Measurements from ENCODE around the gene MCF2L. TPM values are rescaled to one million over a fixed set of nuclear protein-coding genes. Genes with fewer than 3 reads are reported as not detected.

Gene MCF2L
- polyA plus RNA-seq, 2 donors = 10.9 to 19.4 TPM

GRCh38 chr13:113080901-113081521, 112.0 kb downstream of the MCF2L start:
- peaks cover 0 to 2% of the 10 kb centered on the region in 2 donors for H3K4me1 ChIP-seq (ENCODE audit: control insufficient read depth in 2 of 2, insufficient read depth in 2 of 2, low read length in 1 of 2)
- 81 to 88% methylated on average over 19 to 25 of the region's 25 CpGs for WGBS, 2 donors

DNA sequence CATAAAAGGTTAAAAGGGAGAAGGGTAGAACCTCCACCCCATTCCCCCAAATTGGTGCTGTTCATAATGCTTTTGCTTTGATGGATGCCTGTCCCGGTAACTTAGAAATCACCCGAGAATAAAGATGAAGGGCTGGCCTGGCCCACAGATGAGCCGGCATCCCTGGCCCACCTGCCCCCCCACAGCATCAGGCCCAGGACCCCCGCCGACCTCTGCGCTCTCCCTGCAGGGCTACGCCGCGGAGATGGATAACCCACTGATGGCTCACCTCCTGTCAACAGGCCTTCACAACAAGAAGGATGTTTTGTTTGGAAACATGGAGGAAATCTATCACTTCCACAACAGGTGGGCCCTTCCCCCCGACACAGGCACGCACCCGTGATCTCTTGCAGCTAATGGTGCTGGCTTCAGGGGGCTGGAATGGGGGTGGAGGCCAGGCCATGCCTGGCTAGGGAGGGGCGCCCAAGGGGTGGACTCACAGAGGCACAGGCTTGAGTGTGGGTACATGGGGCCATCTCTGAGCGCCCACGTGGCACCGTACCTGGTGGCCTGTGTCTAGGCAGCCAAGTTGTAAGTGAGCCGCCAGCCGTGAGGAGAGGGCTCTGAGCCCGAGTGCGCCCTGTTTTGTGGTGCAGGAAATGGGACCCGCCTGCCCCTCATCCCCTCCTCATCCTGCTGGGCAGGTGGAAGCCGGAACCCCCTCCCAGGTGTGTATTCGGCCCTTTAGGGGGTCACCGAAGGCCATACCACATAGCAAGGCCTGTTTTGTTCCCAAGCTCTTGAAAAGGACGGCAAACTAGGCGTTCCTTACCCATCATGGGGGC, 113.4 kb downstream of the MCF2L start:
- Histone ChIP-seq H3K27me3 (ENCODE audit: control insufficient read depth in 1 of 2, insufficient read depth in 2 of 2, low read length in 2 of 2) (no peaks in the 10 kb centered on the region), H3K9me3 (ENCODE audit: control insufficient read depth in 2 of 2, insufficient read depth in 1 of 2, low read depth in 1 of 2, low read length in 1 of 2) (no peaks in the 10 kb centered on the region), H3K4me3 (ENCODE audit: low read depth in 1 of 2, low read length in 2 of 2) (no peak overlapping the region), H3K36me3 (ENCODE audit: control insufficient read depth in 2 of 2, insufficient read depth in 2 of 2, low read length in 1 of 2) (peaks cover 0 to 19% of the 10 kb centered on the region in 2 donors), H3K27ac (ENCODE audit: low read depth in 2 of 2, low read length in 1 of 2) (no peak overlapping the region), H3K4me1 (ENCODE audit: control insufficient read depth in 2 of 2, insufficient read depth in 2 of 2, low read length in 1 of 2) (peaks cover 0 to 2% of the 10 kb centered on the region in 2 donors)
- WGBS, 2 donors = 82 to 86% methylated on average over 26 of the region's 26 CpGs

More at GRCh38 chr13:113080901-113081521, 112.0 kb downstream of the MCF2L start:
- Histone ChIP-seq H3K9me3 (ENCODE audit: control insufficient read depth in 2 of 2, insufficient read depth in 1 of 2, low read depth in 1 of 2, low read length in 1 of 2) (no peaks in the 10 kb centered on the region), H3K27ac (ENCODE audit: low read depth in 2 of 2, low read length in 1 of 2) (no peak overlapping the region), H3K27me3 (ENCODE audit: control insufficient read depth in 1 of 2, insufficient read depth in 2 of 2, low read length in 2 of 2) (no peaks in the 10 kb centered on the region), H3K36me3 (ENCODE audit: control insufficient read depth in 2 of 2, insufficient read depth in 2 of 2, low read length in 1 of 2) (peaks cover 0 to 24% of the 10 kb centered on the region in 2 donors), H3K4me3 (ENCODE audit: low read depth in 1 of 2, low read length in 2 of 2) (no peak overlapping the region)

DNA sequence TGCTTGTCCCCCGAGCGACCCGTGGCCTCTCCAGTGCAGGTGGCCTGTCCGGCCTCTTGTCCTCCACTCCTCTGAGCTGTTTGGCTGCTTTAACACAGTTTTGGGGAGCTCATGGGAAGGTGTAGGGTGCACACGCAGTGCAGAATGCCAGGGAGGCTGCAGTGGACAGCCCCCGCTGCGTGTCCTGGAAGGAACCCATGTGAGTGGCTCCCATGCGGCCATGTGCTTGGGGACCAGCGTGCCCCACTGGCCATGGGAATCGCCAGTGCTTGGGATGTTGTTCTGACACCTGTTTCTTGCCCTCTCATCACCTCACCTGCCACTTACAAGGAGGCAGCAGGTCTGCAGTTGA, 114.0 kb downstream of the MCF2L start:
- no peaks in the 10 kb centered on the region for H3K9me3 ChIP-seq (ENCODE audit: control insufficient read depth in 2 of 2, insufficient read depth in 1 of 2, low read depth in 1 of 2, low read length in 1 of 2)
- H3K4me3 ChIP-seq (ENCODE audit: low read depth in 1 of 2, low read length in 2 of 2) = no peak overlapping the region
- peaks cover 0 to 2% of the 10 kb centered on the region in 2 donors for H3K4me1 ChIP-seq (ENCODE audit: control insufficient read depth in 2 of 2, insufficient read depth in 2 of 2, low read length in 1 of 2)
- no peaks in the 10 kb centered on the region for H3K27me3 ChIP-seq (ENCODE audit: control insufficient read depth in 1 of 2, insufficient read depth in 2 of 2, low read length in 2 of 2)
- peaks cover 0 to 22% of the 10 kb centered on the region in 2 donors for H3K36me3 ChIP-seq (ENCODE audit: control insufficient read depth in 2 of 2, insufficient read depth in 2 of 2, low read length in 1 of 2)
- H3K27ac ChIP-seq (ENCODE audit: low read depth in 2 of 2, low read length in 1 of 2) = no peak overlapping the region
- 85 to 88% methylated on average over 10 of the region's 10 CpGs for WGBS, 2 donors

DNA sequence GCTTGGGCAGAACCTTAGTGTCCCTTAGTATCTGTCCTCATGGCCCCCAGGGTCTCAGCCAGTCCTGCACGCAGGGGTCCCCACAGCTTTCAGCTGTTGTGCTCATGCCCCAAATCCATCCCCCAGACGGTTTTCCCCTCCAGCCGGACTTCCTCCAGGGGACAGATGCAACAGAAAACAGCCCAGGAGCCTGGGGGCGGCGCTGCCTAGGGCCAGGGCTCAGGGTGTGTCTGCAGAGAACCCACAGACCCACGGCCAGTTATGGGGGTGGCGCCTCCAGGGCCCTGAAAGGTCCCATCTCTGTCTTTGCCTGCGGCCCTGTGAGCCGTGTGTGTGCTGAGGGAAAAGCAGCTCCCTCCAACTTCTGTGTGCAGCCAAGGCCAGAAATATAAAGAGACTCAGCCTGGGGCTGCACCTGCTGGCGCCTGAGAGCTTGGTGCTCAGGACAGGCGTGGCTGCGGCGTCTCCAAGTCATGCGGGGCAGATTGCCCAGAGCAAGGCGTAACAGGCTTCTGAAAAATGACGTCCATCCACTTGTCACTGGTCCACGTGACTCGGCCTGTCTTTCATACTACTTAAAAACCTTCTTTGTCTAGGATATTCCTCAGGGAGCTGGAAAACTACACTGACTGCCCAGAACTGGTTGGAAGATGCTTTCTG, 114.5 kb downstream of the MCF2L start:
- Histone ChIP-seq H3K4me3 (ENCODE audit: low read depth in 1 of 2, low read length in 2 of 2) (no peak overlapping the region), H3K9me3 (ENCODE audit: control insufficient read depth in 2 of 2, insufficient read depth in 1 of 2, low read depth in 1 of 2, low read length in 1 of 2) (no peaks in the 10 kb centered on the region), H3K27ac (ENCODE audit: low read depth in 2 of 2, low read length in 1 of 2) (no peak overlapping the region), H3K4me1 (ENCODE audit: control insufficient read depth in 2 of 2, insufficient read depth in 2 of 2, low read length in 1 of 2) (peaks cover 0 to 2% of the 10 kb centered on the region in 2 donors), H3K27me3 (ENCODE audit: control insufficient read depth in 1 of 2, insufficient read depth in 2 of 2, low read length in 2 of 2) (no peaks in the 10 kb centered on the region), H3K36me3 (ENCODE audit: control insufficient read depth in 2 of 2, insufficient read depth in 2 of 2, low read length in 1 of 2) (peaks cover 0 to 22% of the 10 kb centered on the region in 2 donors)
- 46 to 50% methylated on average over 18 of the region's 18 CpGs for WGBS, 2 donors

DNA sequence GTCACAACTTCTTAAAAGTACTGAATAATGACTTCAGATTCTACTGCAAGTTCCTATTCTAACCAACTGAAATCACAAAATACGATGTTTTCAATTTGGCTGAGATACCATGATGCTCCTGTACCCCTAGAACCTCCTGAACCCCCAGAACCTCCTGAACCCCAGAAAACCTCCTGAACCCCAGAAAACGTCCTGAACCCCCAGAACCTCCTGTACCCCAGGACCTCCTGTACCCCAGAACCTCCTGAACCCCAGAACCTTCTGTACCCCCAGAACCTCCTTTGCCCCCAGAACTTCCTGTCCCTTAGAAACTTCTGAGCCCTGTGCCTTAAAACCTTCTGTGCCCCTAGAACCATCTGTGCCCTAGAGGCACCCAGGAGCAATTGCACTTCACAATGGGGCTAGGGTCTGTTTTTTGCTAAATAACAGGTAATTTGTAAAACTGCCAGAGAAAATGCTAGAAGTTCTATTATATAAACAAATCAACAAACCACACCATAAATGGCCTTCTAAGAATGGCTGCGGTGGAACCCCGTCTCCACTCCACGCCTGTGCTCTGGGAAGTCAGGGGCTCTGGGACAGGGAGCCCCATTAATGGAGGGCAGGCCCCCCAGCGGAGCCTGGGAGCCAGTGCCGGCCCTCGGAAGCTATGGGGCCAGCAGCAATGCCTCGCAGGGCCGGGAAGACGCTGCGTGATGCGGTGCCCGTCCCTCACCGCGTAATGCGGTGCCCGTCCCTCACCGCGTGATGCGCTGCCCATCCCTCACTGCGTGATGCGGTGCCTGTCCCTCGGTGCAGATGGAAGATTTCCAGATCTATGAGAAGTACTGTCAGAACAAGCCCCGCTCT, 115.3 kb downstream of the MCF2L start:
- Histone ChIP-seq H3K27ac (ENCODE audit: low read depth in 2 of 2, low read length in 1 of 2) (no peak overlapping the region), H3K27me3 (ENCODE audit: control insufficient read depth in 1 of 2, insufficient read depth in 2 of 2, low read length in 2 of 2) (no peaks in the 10 kb centered on the region), H3K4me3 (ENCODE audit: low read depth in 1 of 2, low read length in 2 of 2) (no peak overlapping the region), H3K9me3 (ENCODE audit: control insufficient read depth in 2 of 2, insufficient read depth in 1 of 2, low read depth in 1 of 2, low read length in 1 of 2) (no peaks in the 10 kb centered on the region), H3K36me3 (ENCODE audit: control insufficient read depth in 2 of 2, insufficient read depth in 2 of 2, low read length in 1 of 2) (peaks cover 0 to 19% of the 10 kb centered on the region in 2 donors), H3K4me1 (ENCODE audit: control insufficient read depth in 2 of 2, insufficient read depth in 2 of 2, low read length in 1 of 2) (peaks cover 0 to 2% of the 10 kb centered on the region in 2 donors)
- WGBS, 2 donors = 94 to 95% methylated on average over 25 of the region's 25 CpGs

DNA sequence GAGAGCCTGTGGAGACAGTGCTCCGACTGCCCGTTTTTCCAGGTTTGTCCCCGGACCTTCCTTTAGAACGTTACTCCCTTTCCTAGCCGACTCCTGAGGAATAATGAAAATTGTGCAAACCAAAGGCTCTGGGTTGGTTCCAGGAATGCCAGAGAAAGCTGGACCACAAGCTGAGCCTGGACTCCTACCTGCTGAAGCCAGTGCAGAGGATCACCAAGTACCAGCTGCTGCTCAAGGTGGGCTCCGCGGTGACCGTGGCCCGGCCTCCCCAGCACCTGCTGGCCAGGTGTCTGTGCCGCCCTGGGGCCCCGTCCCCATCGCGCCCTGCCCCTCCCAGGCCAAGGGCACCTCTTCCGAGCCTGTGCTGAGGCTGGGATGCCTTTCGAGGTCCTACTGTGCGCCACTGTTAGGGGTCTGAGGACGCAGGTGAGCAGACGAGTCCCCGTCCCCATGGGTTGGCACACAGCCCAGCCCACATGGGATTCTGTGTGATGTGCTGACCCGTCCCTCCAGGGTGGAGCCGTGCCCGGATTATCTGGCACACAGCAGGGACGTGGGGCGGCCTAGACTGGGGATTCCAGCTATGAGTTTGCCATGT, 116.0 kb downstream of the MCF2L start:
- Histone ChIP-seq H3K4me3 (ENCODE audit: low read depth in 1 of 2, low read length in 2 of 2) (no peak overlapping the region), H3K27me3 (ENCODE audit: control insufficient read depth in 1 of 2, insufficient read depth in 2 of 2, low read length in 2 of 2) (no peaks in the 10 kb centered on the region), H3K4me1 (ENCODE audit: control insufficient read depth in 2 of 2, insufficient read depth in 2 of 2, low read length in 1 of 2) (peaks cover 0 to 2% of the 10 kb centered on the region in 2 donors), H3K36me3 (ENCODE audit: control insufficient read depth in 2 of 2, insufficient read depth in 2 of 2, low read length in 1 of 2) (peaks cover 0 to 21% of the 10 kb centered on the region in 2 donors), H3K27ac (ENCODE audit: low read depth in 2 of 2, low read length in 1 of 2) (no peak overlapping the region), H3K9me3 (ENCODE audit: control insufficient read depth in 2 of 2, insufficient read depth in 1 of 2, low read depth in 1 of 2, low read length in 1 of 2) (no peaks in the 10 kb centered on the region)
- WGBS, 2 donors = 86 to 87% methylated on average over 24 of the region's 24 CpGs

DNA sequence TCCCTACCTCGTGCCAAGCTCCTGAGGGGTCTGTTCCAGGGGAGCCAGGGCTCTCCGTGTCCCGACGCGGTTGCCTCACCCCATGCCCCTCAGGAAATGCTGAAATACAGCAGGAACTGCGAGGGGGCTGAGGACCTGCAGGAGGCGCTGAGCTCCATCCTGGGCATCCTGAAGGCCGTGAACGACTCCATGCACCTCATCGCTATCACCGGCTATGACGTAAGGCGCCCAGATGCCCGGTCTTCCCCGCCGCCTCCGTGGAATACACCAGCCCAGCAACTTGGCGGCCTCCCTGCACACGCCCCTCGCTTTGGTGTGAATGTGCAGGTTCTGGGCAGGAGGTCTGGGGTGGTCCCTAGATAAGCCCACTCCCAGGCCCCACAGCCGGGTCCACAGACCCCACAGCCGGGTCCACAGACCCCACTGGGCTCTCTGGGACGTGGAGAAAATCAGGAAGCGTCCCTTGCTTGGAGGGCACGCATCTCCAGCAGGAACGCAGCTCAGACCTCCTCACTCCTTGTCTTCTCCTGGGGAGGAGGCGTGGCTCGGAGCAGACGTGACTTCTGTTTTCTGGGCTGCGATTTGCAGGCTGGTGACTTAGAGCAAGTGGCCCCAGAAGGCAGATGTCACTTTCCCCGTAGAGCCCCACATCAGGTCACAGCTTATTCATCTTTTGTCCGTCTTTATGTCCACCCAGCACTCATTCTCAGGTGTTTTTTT, 117.2 kb downstream of the MCF2L start:
- no peaks in the 10 kb centered on the region for H3K27me3 ChIP-seq (ENCODE audit: control insufficient read depth in 1 of 2, insufficient read depth in 2 of 2, low read length in 2 of 2)
- H3K36me3 ChIP-seq (ENCODE audit: control insufficient read depth in 2 of 2, insufficient read depth in 2 of 2, low read length in 1 of 2) = peaks cover 0 to 28% of the 10 kb centered on the region in 2 donors
- WGBS, 2 donors = 85 to 90% methylated on average over 32 of the region's 32 CpGs

GRCh38 chr13:113086991-113087922, 118.2 kb downstream of the MCF2L start:
- 88 to 89% methylated on average over 39 of the region's 39 CpGs for WGBS, 2 donors
- Histone ChIP-seq H3K4me1 (ENCODE audit: control insufficient read depth in 2 of 2, insufficient read depth in 2 of 2, low read length in 1 of 2) (peaks cover 0 to 2% of the 10 kb centered on the region in 2 donors), H3K27me3 (ENCODE audit: control insufficient read depth in 1 of 2, insufficient read depth in 2 of 2, low read length in 2 of 2) (no peaks in the 10 kb centered on the region), H3K9me3 (ENCODE audit: control insufficient read depth in 2 of 2, insufficient read depth in 1 of 2, low read depth in 1 of 2, low read length in 1 of 2) (no peaks in the 10 kb centered on the region), H3K36me3 (ENCODE audit: control insufficient read depth in 2 of 2, insufficient read depth in 2 of 2, low read length in 1 of 2) (peaks cover 0 to 29% of the 10 kb centered on the region in 2 donors), H3K27ac (ENCODE audit: low read depth in 2 of 2, low read length in 1 of 2) (no peak overlapping the region), H3K4me3 (ENCODE audit: low read depth in 1 of 2, low read length in 2 of 2) (no peak overlapping the region)

More for the DNA sequence above, 117.2 kb downstream of the MCF2L start:
- peaks cover 0 to 2% of the 10 kb centered on the region in 2 donors for H3K4me1 ChIP-seq (ENCODE audit: control insufficient read depth in 2 of 2, insufficient read depth in 2 of 2, low read length in 1 of 2)
- no peak overlapping the region for H3K27ac ChIP-seq (ENCODE audit: low read depth in 2 of 2, low read length in 1 of 2)
- H3K9me3 ChIP-seq (ENCODE audit: control insufficient read depth in 2 of 2, insufficient read depth in 1 of 2, low read depth in 1 of 2, low read length in 1 of 2) = no peaks in the 10 kb centered on the region
- H3K4me3 ChIP-seq (ENCODE audit: low read depth in 1 of 2, low read length in 2 of 2) = no peak overlapping the region

Measured in esophagus (tissue), 2 donors.